ENCODE data around the gene REEP1. TPM values are rescaled to one million over a fixed set of nuclear protein-coding genes. Genes with fewer than 3 reads are reported as not detected.
"Not testable (repeated sequence)": the region's sequence is repeated elsewhere in the genome, so short reads cannot be mapped to it uniquely, and the experiment has no call there.

REEP1 gene
- total RNA-seq, 4 donors from 2014 or later = 0.34 to 5.2 (median 2.4) TPM

- TF ChIP-seq EP300 (IDR thresholded peaks at IDR 0.05) (no peak), POLR2AphosphoS5 (IDR thresholded peaks at IDR 0.05) (no peak), POLR2A (IDR thresholded peaks at IDR 0.05) (no peak), CTCF (IDR thresholded peaks at IDR 0.05) (no peak)
- WGBS = 77% methylated on average over 5 of the region's 5 CpGs
- H3K27me3 ChIP-seq = peaks cover under 1% of the 10 kb centered on the region
Measured at GRCh38 chr2:86357392-86357963, 20.1 kb upstream of the REEP1 start.

GRCh38 chr2:86352727-86353221 is 15.3 kb upstream of the REEP1 start:
- TF ChIP-seq CTCF (IDR thresholded peaks at IDR 0.05) (no peak), POLR2AphosphoS5 (IDR thresholded peaks at IDR 0.05) (no peak), POLR2A (IDR thresholded peaks at IDR 0.05) (no peak), EP300 (IDR thresholded peaks at IDR 0.05) (no peak)
- WGBS = 81% methylated on average over 4 of the region's 4 CpGs

More at GRCh38 chr2:86357392-86357963, 20.1 kb upstream of the REEP1 start:
- H3K36me3 ChIP-seq = no peaks in the 10 kb centered on the region
- no peak overlapping the region for H3K27ac ChIP-seq
- no peaks in the 10 kb centered on the region for H3K4me1 ChIP-seq
- H3K4me3 ChIP-seq = no peak overlapping the region
- no peak for DNase-seq (ENCODE audit: low spot score in 2 of 2)
- H3K9me3 ChIP-seq = no peaks in the 10 kb centered on the region

GRCh38 chr2:86352137-86352726 is 14.8 kb upstream of the REEP1 start:
- DNase-seq (ENCODE audit: low spot score in 2 of 2) = no peak
- Histone ChIP-seq H3K4me3 (no peak overlapping the region), H3K27ac (no peak overlapping the region), H3K27me3 (peaks cover 9% of the 10 kb centered on the region), H3K4me1 (no peaks in the 10 kb centered on the region), H3K36me3 (no peaks in the 10 kb centered on the region), H3K9me3 (no peaks in the 10 kb centered on the region)
- TF ChIP-seq POLR2AphosphoS5 (IDR thresholded peaks at IDR 0.05) (no peak), POLR2A (IDR thresholded peaks at IDR 0.05) (no peak), CTCF (IDR thresholded peaks at IDR 0.05) (no peak), EP300 (IDR thresholded peaks at IDR 0.05) (no peak)
- 76% methylated on average over 8 of the region's 8 CpGs for WGBS

More at GRCh38 chr2:86352727-86353221, 15.3 kb upstream of the REEP1 start:
- Histone ChIP-seq H3K27me3 (peaks cover 9% of the 10 kb centered on the region), H3K9me3 (no peaks in the 10 kb centered on the region), H3K27ac (no peak overlapping the region), H3K4me1 (no peaks in the 10 kb centered on the region), H3K4me3 (no peak overlapping the region), H3K36me3 (no peaks in the 10 kb centered on the region)
- no peak for DNase-seq (ENCODE audit: low spot score in 2 of 2)

GRCh38 chr2:86350751-86351150 is 13.3 kb upstream of the REEP1 start:
- WGBS = 71% methylated on average over 2 of the region's 2 CpGs
- H3K4me1 ChIP-seq = no peaks in the 10 kb centered on the region
- no peak overlapping the region for H3K4me3 ChIP-seq
- peaks cover 9% of the 10 kb centered on the region for H3K27me3 ChIP-seq
- H3K27ac ChIP-seq = no peak overlapping the region
- no peaks in the 10 kb centered on the region for H3K9me3 ChIP-seq
- TF ChIP-seq POLR2A (IDR thresholded peaks at IDR 0.05) (no peak), EP300 (IDR thresholded peaks at IDR 0.05) (no peak), POLR2AphosphoS5 (IDR thresholded peaks at IDR 0.05) (no peak), CTCF (IDR thresholded peaks at IDR 0.05) (no peak)
- DNase-seq (ENCODE audit: low spot score in 2 of 2) = no peak
- H3K36me3 ChIP-seq = no peaks in the 10 kb centered on the region

GRCh38 chr2:86347401-86347800 is 10.0 kb upstream of the REEP1 start:
- no peaks in the 10 kb centered on the region for H3K4me1 ChIP-seq
- TF ChIP-seq POLR2AphosphoS5 (IDR thresholded peaks at IDR 0.05) = no peak
- no peak for TF ChIP-seq POLR2A (IDR thresholded peaks at IDR 0.05)
- TF ChIP-seq EP300 (IDR thresholded peaks at IDR 0.05) = no peak
- TF ChIP-seq CTCF (IDR thresholded peaks at IDR 0.05) = no peak
- H3K9me3 ChIP-seq = no peaks in the 10 kb centered on the region
- no peaks in the 10 kb centered on the region for H3K36me3 ChIP-seq
- H3K27me3 ChIP-seq = peaks cover 8% of the 10 kb centered on the region
- H3K4me3 ChIP-seq = no peak overlapping the region
- no peak for DNase-seq (ENCODE audit: low spot score in 2 of 2)
- 77% methylated on average over 6 of the region's 7 CpGs for WGBS
- no peak overlapping the region for H3K27ac ChIP-seq

GRCh38 chr2:86345783-86346370 is 8.5 kb upstream of the REEP1 start:
- WGBS = 70% methylated on average over 6 of the region's 6 CpGs
- not testable (repeated sequence) for H3K27ac ChIP-seq; H3K4me1 ChIP-seq; H3K4me3 ChIP-seq; DNase-seq (ENCODE audit: low spot score in 2 of 2); H3K27me3 ChIP-seq; H3K9me3 ChIP-seq; H3K36me3 ChIP-seq

All from suprapubic skin (tissue), 4 donors.